Articular chondrocyte of knee joint (primary cell): ENCODE data around the gene GGPS1. TPM values are rescaled to one million over a fixed set of nuclear protein-coding genes. Genes with fewer than 3 reads are reported as not detected.

Source experiments
- small RNA-seq: library from RNA; depleted of rRNA; stranded (forward); fragments of <200 nt; gene quantifications from one replicate; pipeline ENCODE3, GENCODE V24; 2012
- total RNA-seq: library from RNA; depleted of rRNA; stranded (reverse); fragments of >200 nt; gene quantifications from 2 replicates; pipeline ENCODE4 v1.2.3, GENCODE V29; 2012

GGPS1 gene
- 43.1 and 47.5 TPM in 2 replicates for total RNA-seq

GRCh38 chr1:235328271-235329138 lies at the start of gene GGPS1:
TSS of gene GGPS1 (plus strand) at chr1:235328570. CDS start at chr1:235335265, 6,695 bp downstream.

GRCh38 chr1:235327559-235328270 lies 655 bp upstream of the GGPS1 start, which contains the start of gene ARID4B:
TSS of gene ARID4B (minus strand) at chr1:235328179. CDS start at chr1:235326919, 1,260 bp downstream.

GRCh38 chr1:235367000-235367908 lies 38.9 kb downstream of the GGPS1 start, which contains the start of gene TBCE:
TSS of gene TBCE (plus strand) at chr1:235367427. CDS start at chr1:235380050, 12,623 bp downstream.

Small RNA genes lying within 50 kb of the gene (small RNA-seq; reads per million reads assigned to genes)
- gene AL391994.1: not detected

Other genes with a start within 250 kb of the GGPS1 start
- gene TOMM20, start 199.7 kb upstream of the GGPS1 start, total RNA-seq: 115 and 124 TPM in 2 replicates
- gene RBM34, start 167.3 kb upstream of the GGPS1 start, total RNA-seq: 67.4 and 71.0 TPM in 2 replicates
- gene ARID4B, start 391 bp upstream of the GGPS1 start, total RNA-seq: 34.6 and 39.3 TPM in 2 replicates
- gene TBCE, start 38.9 kb downstream of the GGPS1 start, total RNA-seq: 29.3 and 30.5 TPM in 2 replicates
- 36.3 and 43.5 TPM in 2 replicates for gene B3GALNT2, start 175.9 kb downstream of the GGPS1 start, total RNA-seq